NCI-H1436 (cell line): ENCODE data around the gene HELQ.
"Not testable (repeated sequence)": the region's sequence is repeated elsewhere in the genome, so short reads cannot be mapped to it uniquely, and the experiment has no call there.

Experiments
- DNase-seq: peaks from one replicate; lab custom pipeline; 2025; lab: John Stamatoyannopoulos, UW

The HELQ gene

DNA sequence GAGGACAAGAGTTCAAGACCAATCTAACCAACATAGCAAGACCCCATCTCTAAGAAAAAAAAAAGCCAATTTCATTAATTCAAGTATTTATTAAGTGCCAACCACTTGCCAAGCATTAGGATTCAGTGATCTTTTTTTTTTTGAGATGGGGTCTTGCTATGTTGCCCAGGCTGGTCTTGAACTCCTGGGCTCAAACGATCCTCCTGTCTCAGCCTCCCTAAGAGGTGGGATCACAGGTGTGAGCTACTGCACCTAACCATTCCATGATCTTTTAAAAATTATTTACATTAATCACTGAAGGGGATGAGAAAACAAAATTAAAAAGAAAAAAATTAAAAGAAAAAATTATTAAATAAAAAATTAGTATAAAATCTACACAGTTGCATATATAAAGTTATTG lies 24.4 kb downstream of the HELQ start:
- no peak for DNase-seq

DNA sequence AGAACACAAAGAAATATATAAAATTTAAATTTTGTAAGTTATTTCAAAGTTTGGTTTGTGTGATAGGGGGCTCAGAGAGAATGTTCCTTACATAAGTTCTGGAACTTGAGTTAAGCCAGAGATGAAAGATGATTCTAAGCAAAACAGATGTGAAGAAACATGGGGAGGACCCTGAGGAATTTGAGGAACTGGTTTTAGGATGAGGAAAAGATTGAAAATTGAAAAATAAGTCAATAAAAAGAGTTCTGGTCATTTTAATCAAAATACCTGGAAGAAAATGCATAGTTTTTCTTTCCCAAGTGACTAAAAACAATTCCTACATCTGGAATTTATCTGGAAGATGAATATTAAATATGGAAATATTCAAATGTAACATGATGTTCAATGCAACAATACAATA lies 37.4 kb downstream of the HELQ start:
- DNase-seq: no peak

GRCh38 chr4:83417566-83417965 lies 38.1 kb downstream of the HELQ start:
- no peak for DNase-seq

DNA sequence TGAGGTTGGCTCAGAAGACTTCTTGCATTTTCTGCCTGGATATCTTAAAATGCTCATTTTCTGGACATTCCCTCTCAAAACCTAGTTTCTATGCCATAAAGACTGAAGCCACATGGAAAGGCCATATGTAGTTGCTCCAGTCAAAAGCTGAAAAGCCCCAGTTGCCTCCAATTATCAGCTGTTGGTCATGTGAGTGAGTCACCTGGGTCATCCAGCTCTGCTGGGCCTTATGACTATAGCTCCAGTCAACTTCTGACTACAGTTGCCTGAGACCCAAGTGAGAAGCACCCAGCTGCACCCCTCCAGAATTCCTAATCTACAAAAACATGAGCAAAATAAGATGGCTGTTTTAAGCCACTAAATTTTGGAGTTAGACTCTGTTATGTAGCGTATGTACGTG lies 41.9 kb downstream of the HELQ start:
- DNase-seq: no peak

DNA sequence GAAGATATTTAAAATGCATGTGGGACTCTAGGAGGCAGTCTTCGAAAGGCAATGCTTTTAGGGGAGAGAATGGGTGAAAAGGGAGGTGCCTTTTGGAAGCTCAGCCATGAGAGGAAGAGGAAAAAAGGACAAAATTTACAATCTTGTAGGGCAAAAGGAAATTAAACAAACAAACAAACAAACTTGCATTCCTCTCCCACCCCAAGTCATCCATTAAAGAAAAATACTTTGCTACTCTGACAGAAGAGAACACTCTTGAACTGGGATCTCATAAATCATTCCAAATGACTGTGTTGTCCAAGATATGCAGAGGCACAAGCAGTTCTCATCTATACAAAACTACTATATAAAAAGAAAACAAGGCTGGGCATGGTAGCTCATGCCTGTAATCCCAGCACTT lies 46.7 kb downstream of the HELQ start:
- no peak for DNase-seq

DNA sequence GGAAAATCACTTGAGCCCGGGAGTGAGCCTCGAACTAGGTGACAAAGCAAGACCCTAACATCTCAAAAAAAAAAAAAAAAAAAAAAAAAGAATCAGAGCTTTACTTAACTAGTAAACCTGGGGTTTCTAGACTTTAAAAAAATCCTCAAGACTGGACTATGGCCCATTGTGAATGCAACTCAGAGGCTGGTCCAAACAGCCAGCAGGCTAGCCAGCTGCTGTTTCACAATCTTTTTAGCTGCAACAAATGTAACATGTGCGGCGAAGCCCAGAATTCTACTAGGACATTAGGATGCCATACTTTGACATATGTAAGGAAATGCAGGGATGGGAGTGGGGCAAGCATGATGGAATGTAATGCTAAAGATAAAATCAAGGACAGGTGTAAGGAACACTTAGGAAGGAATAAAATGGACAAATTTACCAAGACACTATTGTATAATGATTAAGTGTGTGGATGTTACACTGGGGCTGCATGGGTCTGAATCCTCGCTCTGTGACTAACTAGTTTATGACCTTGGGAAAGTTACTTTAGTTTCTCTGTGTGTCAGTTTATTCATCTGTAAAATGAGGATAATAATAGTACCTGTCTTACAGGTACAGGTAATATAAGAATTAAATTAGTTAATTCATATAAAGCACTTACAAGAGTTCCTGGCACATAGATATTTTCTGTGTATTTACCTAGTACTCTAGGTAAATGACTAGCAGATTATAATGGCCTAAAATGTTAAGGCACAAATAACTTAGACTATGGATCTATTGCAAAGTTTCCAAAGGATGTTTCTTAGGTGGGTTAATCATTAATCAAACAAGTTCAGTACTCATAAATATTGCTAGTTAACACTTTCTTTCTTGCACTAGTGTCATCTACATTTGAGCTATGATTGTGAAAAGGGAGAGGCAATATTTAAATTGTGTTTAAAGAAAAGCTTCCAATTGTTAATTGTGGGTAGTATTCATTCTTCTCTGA lies 49.5 kb downstream of the HELQ start:
- no peak for DNase-seq

DNA sequence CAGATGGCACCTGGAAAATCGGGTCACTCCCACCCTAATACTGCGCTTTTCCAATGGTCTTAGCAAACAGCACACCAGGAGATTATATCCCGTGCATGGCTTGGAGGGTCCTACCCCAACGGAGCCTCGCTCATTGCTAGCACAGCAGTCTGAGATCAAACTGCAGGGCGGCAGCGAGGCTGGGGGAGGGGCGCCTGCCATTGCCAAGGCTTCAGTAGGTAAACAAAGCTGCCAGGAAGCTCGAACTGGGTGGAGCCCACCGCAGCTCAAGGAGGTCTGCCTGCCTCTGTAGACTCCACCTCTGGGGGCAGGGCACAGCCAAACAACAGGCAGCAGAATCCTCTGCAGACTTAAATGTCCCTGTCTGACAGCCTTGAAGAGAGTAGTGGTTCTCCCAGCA lies 57.5 kb downstream of the HELQ start:
- not testable (repeated sequence) for DNase-seq

DNA sequence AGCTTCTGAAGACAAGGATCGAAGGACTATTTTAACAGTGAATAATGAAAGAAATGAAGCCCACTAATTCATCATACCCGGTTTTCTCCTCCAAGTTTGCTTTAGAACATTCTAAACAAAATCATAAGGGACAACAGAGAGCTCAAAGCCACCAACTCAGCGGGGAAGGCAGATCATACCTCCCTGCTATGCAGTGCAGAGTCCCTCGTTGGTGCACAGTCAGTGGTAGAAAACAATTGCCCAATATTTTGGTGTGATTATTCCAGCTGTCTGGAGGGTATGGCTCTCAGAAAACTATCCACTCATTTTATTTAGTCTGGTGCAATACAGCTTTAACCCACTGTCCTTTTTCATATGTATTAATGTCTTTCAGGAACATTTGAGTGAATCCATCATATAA lies 61.7 kb downstream of the HELQ start:
- no peak for DNase-seq

DNA sequence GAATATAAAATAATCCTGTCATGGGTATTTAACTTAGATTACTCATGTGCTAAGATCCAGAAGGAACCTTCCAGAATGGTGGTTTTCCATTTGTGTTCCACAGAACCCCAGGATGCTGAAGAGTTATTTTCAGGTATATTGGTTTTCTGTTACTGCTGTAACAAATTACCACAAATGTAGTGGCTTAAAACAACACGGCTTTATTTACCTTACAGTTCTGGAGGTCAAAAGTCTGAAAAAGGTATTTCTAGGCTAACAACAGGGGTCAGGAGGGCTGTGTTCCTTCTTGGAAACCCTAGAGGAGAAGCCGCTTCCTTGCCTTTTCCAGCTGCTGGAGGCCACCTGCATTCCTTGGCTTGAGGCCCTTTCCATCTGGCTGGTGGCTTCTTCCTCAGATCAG lies 63.1 kb downstream of the HELQ start:
- no peak for DNase-seq

DNA sequence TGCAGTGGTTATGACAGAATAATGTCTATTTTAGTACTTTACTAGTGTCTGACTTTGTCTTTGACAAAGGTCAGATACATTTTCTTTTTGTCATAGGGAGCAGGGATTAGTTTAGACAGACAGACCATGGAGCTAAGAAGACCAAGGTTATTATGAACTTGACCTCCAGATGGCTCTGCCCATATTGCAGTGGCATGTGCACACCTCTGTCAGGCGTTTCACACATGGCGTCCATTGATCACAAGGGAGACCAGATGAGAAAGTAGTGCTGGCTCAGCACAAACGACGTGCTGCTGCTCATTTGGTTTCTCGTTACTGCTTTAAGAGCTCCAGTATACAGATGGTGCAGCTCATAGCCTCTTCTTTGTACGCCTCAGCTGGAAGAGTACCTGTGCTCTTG lies 64.7 kb downstream of the HELQ start:
- DNase-seq: no peak

GRCh38 chr4:83389756-83390505 lies 65.7 kb downstream of the HELQ start:
- no peak for DNase-seq

DNA sequence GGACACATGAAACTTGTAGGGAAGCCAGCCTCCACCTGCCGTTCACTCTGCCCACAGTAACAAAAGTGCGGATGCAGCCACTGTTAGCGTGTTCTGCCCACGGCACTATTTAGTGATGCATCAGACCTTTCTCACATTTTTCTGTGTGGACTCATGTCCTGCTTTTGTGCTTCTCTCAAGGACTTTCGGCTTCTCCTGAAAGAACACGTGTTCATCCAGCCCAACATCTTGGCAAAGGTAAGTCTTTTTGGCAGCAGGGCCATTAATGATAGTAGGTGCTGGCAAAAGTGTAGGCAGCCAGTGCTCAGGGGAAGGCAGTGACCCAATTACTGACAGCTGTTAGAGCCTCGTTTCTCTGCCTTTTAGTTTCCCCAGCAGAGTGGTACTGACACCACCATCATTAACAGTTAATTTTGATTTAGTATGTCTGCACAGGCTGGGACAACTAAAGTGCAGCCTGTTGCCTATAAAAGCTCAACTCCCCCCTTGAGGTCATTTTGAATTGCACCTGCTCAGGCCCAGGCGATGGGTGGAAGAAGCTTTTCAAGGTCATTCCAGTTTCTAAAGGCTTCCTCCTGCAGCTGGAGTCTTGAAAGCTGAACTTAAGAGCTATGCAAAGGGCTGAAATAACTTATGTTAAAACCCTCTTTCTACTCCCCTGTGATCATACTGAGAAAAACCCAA lies 66.4 kb downstream of the HELQ start:
- DNase-seq: no peak

DNA sequence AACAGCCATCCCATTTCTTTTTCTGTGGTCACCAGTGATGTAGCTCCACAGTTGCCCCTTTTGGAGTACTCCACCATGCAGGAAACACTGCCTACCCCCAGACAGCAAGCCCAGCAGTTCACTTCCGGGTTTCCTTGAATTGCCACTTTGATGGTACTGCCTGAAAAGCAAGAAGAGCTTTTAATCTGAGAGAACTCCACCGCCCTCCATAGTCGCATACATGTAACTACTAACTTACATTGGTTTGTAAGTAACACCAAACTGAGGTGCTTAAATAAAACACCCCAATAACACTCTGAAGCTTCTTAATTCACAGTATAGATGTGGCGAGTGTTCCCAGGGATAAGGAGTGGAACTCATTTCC lies 67.3 kb downstream of the HELQ start:
- DNase-seq: no peak

GRCh38 chr4:83387476-83388312 lies 67.9 kb downstream of the HELQ start:
- DNase-seq: no peak

DNA sequence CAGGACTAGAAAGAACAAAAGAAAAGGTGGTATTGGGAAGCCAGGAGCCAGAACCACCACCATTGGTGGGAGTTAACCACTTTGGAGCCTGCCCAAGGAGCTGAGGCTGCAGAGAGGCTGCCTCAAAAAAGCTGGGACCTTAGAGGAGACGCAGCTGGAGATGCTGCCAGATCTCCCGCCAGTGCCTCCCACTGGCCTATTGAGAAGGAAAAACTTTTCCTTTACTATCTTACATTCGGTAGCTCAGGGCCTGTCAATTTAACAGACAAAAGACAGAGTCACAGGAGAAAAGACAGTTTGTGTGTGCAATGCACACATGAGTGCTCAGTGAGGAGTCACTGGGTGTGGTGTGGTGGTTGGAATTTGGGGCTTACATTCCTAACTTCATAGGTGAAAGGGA lies 68.6 kb downstream of the HELQ start:
- no peak for DNase-seq

DNA sequence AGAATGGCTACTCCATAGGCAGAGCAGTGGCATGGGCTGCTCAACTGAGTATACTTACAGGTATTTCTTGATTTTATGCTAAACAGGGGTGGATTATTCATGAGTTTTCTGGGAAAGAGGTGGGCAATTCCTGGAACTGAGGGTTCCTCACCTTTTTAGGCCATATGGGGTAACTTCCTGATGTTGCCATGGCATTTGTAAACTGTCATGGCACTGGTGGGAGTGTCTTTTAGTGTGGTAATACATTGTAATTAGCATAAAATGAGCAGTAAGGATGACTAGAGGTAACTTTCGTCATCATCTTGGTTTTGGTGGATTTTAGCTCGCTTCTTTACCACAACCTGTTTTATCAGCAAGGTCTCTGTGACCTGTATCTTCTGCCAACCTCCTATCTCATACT lies 72.8 kb downstream of the HELQ start:
- no peak for DNase-seq

- no peak for DNase-seq
Observed at GRCh38 chr4:83381173-83381572, 74.5 kb downstream of the HELQ start.

- DNase-seq: no peak
Observed at GRCh38 chr4:83378419-83378818, 77.2 kb downstream of the HELQ start.

GRCh38 chr4:83372931-83373330 lies 82.7 kb downstream of the HELQ start:
- DNase-seq: no peak

- no peak for DNase-seq
Observed at GRCh38 chr4:83371936-83372335, 83.7 kb downstream of the HELQ start.

DNA sequence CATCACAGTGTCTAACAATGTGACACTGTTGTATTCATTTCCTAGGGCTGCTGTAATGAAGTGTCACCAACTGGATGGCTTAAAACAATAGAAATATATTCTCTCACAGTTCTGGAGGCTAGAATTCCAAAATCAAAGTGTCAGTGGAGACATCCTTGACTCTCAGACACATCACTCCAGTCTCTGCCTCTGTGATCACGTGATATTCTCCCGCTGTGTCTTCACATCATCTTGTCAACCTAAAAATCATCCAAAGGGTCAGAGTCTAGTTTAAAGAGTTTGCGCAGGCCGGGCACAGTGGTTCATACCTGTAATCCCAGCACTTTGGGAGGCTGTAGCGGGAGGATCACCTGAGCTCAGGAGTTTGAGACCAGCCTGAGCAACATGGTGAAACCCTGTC lies 84.4 kb downstream of the HELQ start:
- DNase-seq: no peak

- DNase-seq: no peak
Observed at GRCh38 chr4:83370640-83370906, 85.0 kb downstream of the HELQ start.
